Activated naive CD8-positive, alpha-beta T cell treated with anti-CD3 and anti-CD28 coated beads, Interleukin-2, amount 10 ng/mL, durations not matched to agents 7 days and 5 days (primary cell): ENCODE results near the gene OCEL1. TPM values are rescaled to one million over a fixed set of nuclear protein-coding genes. Genes with fewer than 3 reads are reported as not detected.
A peak's percentile ranks its signal among the peaks of the same experiment; 100 is the strongest.

ENCODE experiments used
- ATAC-seq: fragments of 150-1000 bp; cut with Tn5 transposase; one replicate; pipeline ENCODE4 v1.10.0; 2021; ENCODE audit warnings: low read depth, moderate library complexity
- POLR2A ChIA-PET: fragments of 350-600 bp; sonication (Branson Sonifier 250); formaldehyde crosslinking; loops from one replicate; lab custom pipeline; 2021; ENCODE audit warnings: antibody characterized with exemption; lab: Charles Lee
- DNase-seq: peaks from one replicate; pipeline ENCODE4 v3.0.0; 2021
- H3K27ac Mint-ChIP-seq: one replicate; pipeline ENCODE4 v1.8.0; 2022; ENCODE audit warnings: mild to moderate bottlenecking, mixed read lengths
- H3K27me3 Mint-ChIP-seq: one replicate; pipeline ENCODE4 v1.8.0; 2022; ENCODE audit warnings: mild to moderate bottlenecking, moderate library complexity, mixed read lengths
- H3K36me3 Mint-ChIP-seq: one replicate; pipeline ENCODE4 v1.8.0; 2021; ENCODE audit warnings: mild to moderate bottlenecking, mixed read lengths
- H3K4me1 Mint-ChIP-seq: one replicate; pipeline ENCODE4 v1.8.0; 2021; ENCODE audit warnings: mixed read lengths
- H3K4me3 Mint-ChIP-seq: one replicate; pipeline ENCODE4 v1.8.0; 2022; ENCODE audit warnings: mild to moderate bottlenecking, moderate library complexity, mixed read lengths
- H3K9me3 Mint-ChIP-seq: one replicate; pipeline ENCODE4 v1.8.0; 2021; ENCODE audit warnings: mixed read lengths
- total RNA-seq, 2 experiments: library from RNA; stranded (reverse); gene quantifications; one replicate each; pipeline ENCODE4 v1.2.3, GENCODE V29; 2021

OCEL1 gene
- total RNA-seq, 2 experiments from 2014 or later: 31.8 to 39.0 TPM

GRCh38 chr19:17248011-17248776 is 22.2 kb downstream of the OCEL1 start:
- DNase-seq (no peak), ATAC-seq (no peak)
- peaks cover 3% of the 10 kb centered on the region for H3K4me1 Mint-ChIP-seq
- POLR2A ChIA-PET: no interaction called here
- H3K27ac Mint-ChIP-seq: no peak overlapping the region
- H3K9me3 Mint-ChIP-seq: no peaks in the 10 kb centered on the region
- H3K4me3 Mint-ChIP-seq: no peak overlapping the region
- H3K36me3 Mint-ChIP-seq: no peaks in the 10 kb centered on the region
- peaks cover 22% of the 10 kb centered on the region for H3K27me3 Mint-ChIP-seq

DNA sequence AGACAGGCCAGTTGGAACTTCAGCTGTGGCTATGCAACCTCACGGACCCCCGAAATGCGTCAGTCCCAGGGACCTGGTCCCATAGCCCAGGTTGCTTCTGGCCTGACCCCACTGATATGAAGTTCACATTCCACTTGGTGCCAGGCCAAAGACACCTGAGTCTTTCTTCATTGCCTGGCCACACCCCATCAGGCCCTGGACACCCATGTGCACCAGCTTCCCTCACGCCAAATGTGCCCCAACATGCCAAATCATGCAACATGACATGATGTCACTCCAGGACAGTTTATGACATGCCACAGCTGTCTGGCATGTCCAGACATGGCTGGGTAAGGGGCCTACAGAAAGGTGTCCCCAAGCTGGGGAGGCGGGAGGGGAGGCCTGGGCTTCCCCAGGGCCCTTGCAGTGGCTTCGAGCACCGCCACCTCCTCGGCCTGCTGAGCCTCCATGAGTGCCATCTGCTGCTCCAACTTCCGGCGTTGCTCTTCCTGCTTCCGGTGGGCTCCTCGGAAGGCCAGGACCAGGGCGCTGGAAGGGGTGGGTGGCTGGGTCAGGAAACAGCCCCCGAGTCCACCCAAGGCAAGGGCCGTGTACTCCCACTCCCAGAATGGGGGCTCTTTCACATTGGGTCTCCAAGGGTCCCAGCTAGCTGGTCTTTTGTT is 24.0 kb downstream of the OCEL1 start:
- DNase-seq: no peak
- Mint-ChIP-seq H3K9me3 (no peaks in the 10 kb centered on the region), H3K27me3 (peaks cover 12% of the 10 kb centered on the region), H3K36me3 (no peaks in the 10 kb centered on the region), H3K4me3 (no peak overlapping the region), H3K27ac (no peak overlapping the region), H3K4me1 (peaks cover 3% of the 10 kb centered on the region)
- ATAC-seq: no peak
- POLR2A ChIA-PET: no interaction called here

DNA sequence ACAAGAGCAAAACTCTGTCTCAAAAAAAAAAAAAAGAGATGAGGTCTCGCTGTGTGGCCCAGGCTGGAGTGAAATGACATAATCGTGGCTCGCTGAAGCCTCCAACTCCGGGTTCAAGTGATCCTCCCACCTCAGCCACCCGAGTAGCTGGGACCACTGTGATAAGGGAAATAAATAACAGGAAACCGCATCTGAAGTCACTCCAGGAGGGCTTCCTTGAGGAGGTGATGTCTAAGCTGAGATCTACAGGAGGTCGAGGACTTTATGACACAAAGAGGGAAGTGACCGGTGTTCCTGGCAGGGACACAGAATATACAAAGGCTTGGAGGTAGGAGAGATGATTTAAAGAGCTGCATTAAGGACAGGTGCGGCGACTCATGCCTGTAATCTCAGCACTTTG is 28.6 kb downstream of the OCEL1 start:
- H3K36me3 Mint-ChIP-seq: no peaks in the 10 kb centered on the region
- ATAC-seq (no peak), DNase-seq (no peak)
- H3K4me3 Mint-ChIP-seq: no peak overlapping the region
- POLR2A ChIA-PET: interaction anchor here (0.6 kb wide), 1 partner anchor 69 kb away, joined by 4 read pairs; no protein-coding TSS in a partner anchor
- no peaks in the 10 kb centered on the region for H3K27me3 Mint-ChIP-seq
- H3K27ac Mint-ChIP-seq: no peak overlapping the region
- no peaks in the 10 kb centered on the region for H3K4me1 Mint-ChIP-seq
- H3K9me3 Mint-ChIP-seq: no peaks in the 10 kb centered on the region

DNA sequence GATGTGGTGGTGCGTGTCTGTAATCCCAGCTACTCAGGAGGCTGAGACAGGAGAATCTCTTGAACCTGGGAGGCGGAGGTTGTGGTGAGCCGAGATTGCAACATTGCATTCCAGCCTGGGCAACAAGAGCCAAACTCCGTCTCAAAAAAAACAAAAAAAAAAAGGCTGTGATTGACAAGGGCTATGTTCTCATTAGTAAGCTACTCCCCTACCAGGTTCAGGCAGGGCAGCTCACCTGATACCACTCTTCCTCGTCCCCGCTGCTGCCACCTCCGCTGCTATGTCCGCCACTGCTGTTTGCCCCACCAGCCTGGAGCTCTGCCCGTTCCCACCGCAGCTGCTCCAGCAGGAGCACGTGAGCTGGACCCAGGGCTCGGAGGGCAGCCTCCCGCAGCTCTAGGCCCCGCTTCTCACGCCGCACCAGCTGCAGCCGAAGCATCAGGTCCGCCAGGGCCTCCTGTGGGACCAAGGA is 29.2 kb downstream of the OCEL1 start:
- Mint-ChIP-seq H3K9me3 (no peaks in the 10 kb centered on the region), H3K36me3 (no peaks in the 10 kb centered on the region), H3K4me3 (no peak overlapping the region), H3K27ac (no peak overlapping the region), H3K27me3 (no peaks in the 10 kb centered on the region), H3K4me1 (no peaks in the 10 kb centered on the region)
- ATAC-seq (no peak), DNase-seq (no peak)
- POLR2A ChIA-PET: no interaction called here

GRCh38 chr19:17256130-17256529 is 30.1 kb downstream of the OCEL1 start:
- peaks cover 5% of the 10 kb centered on the region for H3K4me1 Mint-ChIP-seq
- H3K27ac Mint-ChIP-seq: no peak overlapping the region
- H3K36me3 Mint-ChIP-seq: no peaks in the 10 kb centered on the region
- no peak for DNase-seq
- ATAC-seq: no peak
- POLR2A ChIA-PET: no interaction called here
- H3K9me3 Mint-ChIP-seq: no peaks in the 10 kb centered on the region
- H3K4me3 Mint-ChIP-seq: no peak overlapping the region
- no peaks in the 10 kb centered on the region for H3K27me3 Mint-ChIP-seq

DNA sequence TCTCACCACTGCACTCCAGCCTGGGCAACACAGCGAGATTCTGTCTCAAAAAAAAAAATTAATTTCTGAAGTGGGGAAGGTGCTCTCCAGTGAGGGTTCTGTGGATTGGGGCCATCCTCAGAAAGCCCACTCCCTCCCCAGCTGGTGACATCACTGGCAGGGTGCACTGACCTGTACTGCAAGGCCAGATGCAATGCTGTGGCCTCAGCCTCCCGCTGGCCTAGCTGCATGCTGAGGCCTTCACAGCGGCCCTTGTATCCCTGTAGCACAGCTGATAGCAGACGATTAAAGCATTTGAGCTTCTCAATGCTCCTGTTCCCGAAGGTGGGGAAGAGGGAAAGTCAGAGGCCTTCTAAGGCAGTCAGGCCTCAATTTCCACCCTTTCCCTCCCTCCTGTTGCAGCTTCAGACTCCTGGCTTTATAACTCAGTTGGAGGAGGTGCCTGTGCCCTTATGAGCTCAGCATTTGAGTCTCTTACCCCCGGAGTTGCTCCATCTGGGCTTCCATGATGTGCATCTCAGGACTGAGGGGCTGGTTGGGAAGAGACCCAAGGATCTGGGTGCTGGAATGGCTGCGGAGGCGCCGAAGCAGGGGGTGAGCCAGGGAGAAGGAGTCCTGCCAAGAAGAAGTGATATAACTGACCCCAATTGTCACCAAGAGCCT is 33.2 kb downstream of the OCEL1 start:
- POLR2A ChIA-PET: interaction anchor here (0.8 to 1.5 kb wide), 3 partner anchors 9 to 31 kb away, joined by 3 to 4 read pairs (median 3); no protein-coding TSS in a partner anchor
- Mint-ChIP-seq H3K27ac (no peak overlapping the region), H3K4me1 (peaks cover 5% of the 10 kb centered on the region), H3K27me3 (no peaks in the 10 kb centered on the region), H3K4me3 (no peak overlapping the region), H3K36me3 (no peaks in the 10 kb centered on the region), H3K9me3 (no peaks in the 10 kb centered on the region)
- ATAC-seq: no peak
- DNase-seq: no peak

DNA sequence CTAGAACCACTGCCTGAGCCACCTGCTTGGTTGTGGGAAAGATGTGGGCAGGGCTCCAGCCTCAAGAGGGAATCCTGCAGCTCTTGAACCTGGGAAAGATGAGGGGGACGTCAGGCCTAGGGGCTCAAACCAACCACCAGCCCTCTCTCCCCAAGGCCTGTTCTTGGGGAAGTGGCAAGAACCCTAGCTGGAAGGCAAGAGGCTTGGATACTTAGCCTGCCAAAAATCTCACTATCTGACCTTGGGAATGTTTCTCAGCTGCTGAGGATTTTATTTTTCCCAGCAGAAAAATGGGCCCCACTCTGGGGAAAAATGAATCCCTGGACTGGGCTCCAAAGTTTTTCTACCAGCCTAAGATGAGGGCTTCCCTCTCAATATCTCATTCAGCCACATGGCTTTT is 33.9 kb downstream of the OCEL1 start:
- H3K36me3 Mint-ChIP-seq: no peaks in the 10 kb centered on the region
- no peak overlapping the region for H3K27ac Mint-ChIP-seq
- DNase-seq (no peak), ATAC-seq (no peak)
- no peaks in the 10 kb centered on the region for H3K27me3 Mint-ChIP-seq
- H3K9me3 Mint-ChIP-seq: no peaks in the 10 kb centered on the region
- POLR2A ChIA-PET: interaction anchor here (1.4 to 1.8 kb wide), 3 partner anchors 19 to 34 kb away, joined by 3 to 8 read pairs (median 4); partner anchors contain the start of gene OCEL1
- H3K4me3 Mint-ChIP-seq: no peak overlapping the region
- peaks cover 10% of the 10 kb centered on the region for H3K4me1 Mint-ChIP-seq

DNA sequence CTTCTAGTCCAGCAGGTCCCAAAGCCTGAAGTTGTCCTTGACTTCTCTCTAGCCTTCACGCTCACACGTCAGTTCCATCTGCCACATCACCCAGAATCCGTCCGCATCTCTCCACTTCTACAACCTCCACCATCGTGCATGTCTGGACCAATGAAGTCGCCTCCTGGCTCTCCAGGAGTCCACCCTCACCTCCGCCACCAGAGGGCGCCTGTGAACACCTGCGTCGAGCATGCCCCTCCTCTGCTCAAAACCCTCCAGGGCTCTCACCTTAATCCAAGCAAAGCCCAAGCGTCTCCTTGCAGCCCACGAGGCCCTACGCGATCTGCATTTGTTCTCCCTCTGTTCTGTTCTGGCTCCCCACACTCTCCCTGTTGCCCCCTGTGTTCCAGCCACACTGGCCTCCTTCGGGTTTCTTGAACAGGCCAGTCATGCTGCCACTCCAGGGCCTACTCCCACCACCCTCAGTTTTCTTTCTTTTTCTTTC is 34.9 kb downstream of the OCEL1 start:
- H3K4me1 Mint-ChIP-seq: peaks cover 11% of the 10 kb centered on the region

DNA sequence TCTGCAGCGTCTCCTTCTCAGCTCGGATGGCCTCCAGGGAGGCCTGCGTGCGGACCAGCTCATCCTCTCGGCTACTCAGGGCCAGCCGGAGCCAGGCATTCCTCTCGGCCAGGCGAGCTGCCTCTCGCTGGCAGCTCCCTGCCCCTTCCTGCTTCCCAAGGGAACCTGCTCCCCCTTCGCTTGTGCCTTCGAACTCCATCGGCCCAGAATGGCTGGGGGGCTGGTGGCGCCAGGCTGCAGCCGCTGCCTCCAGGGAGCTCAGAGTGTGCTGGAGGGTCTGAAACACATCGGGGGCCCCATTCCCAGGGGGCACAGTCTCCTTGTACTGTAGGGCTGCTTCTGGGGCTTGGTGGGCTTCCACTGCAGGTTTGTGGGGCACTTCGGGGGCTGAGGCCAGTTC is 36.5 kb downstream of the OCEL1 start:
- H3K27me3 Mint-ChIP-seq: no peaks in the 10 kb centered on the region
- no peak overlapping the region for H3K27ac Mint-ChIP-seq
- H3K9me3 Mint-ChIP-seq: no peaks in the 10 kb centered on the region
- H3K4me3 Mint-ChIP-seq: no peak overlapping the region
- no peak for ATAC-seq
- no peaks in the 10 kb centered on the region for H3K36me3 Mint-ChIP-seq
- peaks cover 17% of the 10 kb centered on the region for H3K4me1 Mint-ChIP-seq
- POLR2A ChIA-PET: no interaction called here
- DNase-seq: no peak

More for the DNA sequence above, 34.9 kb downstream of the OCEL1 start:
- POLR2A ChIA-PET: interaction anchor here (1.4 to 1.8 kb wide), 2 partner anchors 25 to 34 kb away, joined by 3 to 8 read pairs; partner anchors contain the start of gene OCEL1
- Mint-ChIP-seq H3K9me3 (no peaks in the 10 kb centered on the region), H3K27me3 (no peaks in the 10 kb centered on the region), H3K36me3 (no peaks in the 10 kb centered on the region), H3K27ac (no peak overlapping the region), H3K4me3 (no peak overlapping the region)
- DNase-seq: peak; percentile 91
- peak; percentile 98 for ATAC-seq

DNA sequence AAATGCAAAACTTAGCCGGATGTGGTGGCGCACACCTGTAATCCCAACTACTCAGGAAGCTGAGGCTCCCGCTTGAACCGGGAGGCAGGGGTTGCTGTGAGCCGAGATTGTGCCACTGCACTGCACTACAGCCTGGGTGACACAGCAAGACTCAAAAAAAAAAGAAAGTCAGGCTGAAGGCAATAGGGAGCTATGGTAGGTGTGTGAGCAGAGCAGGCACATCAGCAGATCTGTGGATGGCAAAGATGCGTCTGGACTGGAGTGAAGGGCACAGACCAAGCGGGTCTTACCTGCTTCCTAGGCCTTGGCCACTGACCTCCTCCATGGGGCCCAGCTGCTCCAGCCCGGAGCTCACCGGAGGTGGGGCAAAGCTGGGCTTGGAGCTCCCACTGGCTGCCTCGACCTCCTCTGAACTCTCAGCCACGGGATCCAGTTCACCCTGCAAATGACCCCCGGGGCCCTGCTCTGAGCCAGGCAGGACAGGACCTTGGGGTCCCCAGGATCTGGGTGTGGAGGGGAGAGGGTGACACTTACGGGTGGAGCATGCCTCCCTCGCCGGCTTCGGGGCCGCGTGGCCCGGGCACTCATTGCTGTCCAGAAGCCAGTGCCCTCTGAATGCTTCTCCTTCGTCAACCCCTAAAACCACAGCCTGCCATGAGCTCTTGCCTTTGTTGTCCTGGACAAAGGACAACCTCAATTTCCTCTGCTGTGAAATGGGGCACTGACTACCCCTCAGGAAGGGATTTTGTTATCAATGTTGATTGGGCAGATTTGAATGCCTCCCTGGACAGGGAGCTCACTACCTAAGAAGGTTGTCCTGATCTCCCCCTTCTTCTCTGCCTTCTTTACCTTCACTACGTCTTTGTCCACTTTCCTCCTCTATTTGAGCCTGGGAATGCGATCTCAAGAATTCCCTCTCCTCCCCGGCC is 38.0 kb downstream of the OCEL1 start:
- Mint-ChIP-seq H3K36me3 (no peaks in the 10 kb centered on the region), H3K4me1 (peaks cover 24% of the 10 kb centered on the region), H3K27ac (peak overlapping the region; percentile 9), H3K4me3 (no peak overlapping the region), H3K27me3 (no peaks in the 10 kb centered on the region), H3K9me3 (no peaks in the 10 kb centered on the region)
- DNase-seq (no peak), ATAC-seq (no peak)
- POLR2A ChIA-PET: interaction anchor here (1.1 to 1.4 kb wide), 2 partner anchors 16 to 29 kb away, joined by 3 read pairs; no protein-coding TSS in a partner anchor

DNA sequence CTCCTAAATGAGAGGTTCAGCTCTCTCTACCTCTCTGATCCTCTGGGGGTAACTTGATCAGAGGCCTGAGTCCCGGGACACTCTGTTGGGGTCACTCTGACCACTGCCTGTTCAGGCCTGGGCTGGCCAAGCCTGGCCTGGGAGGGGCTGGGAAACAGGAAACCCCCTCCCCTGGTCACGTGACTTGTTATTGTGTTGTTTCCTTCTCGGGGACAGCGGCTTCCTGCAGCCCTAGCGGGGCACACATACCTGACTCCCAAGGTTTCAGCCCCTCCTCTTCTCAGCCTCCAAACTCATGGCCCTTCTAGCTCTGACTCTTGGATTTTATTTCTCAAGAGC is 38.6 kb downstream of the OCEL1 start, which contains the start of gene USHBP1:
USHBP1 (minus strand) TSS at position 105 of the 339 bp plus-strand sequence. CDS start 446 bp downstream, outside the sequence.
- H3K27ac Mint-ChIP-seq: peak within 1 kb of the TSS; percentile 9
- H3K36me3 Mint-ChIP-seq: no peaks in the 10 kb centered on the region
- POLR2A ChIA-PET: interaction anchor here (1.1 to 1.4 kb wide), 2 partner anchors 15 to 28 kb away, joined by 3 read pairs; no protein-coding TSS in a partner anchor
- peaks cover 24% of the 10 kb centered on the region for H3K4me1 Mint-ChIP-seq
- H3K27me3 Mint-ChIP-seq: no peaks in the 10 kb centered on the region
- no peak within 1 kb of the TSS for H3K4me3 Mint-ChIP-seq
- DNase-seq (no peak), ATAC-seq (no peak)
- H3K9me3 Mint-ChIP-seq: no peaks in the 10 kb centered on the region

GRCh38 chr19:17266026-17266425 is 40.0 kb downstream of the OCEL1 start:
- Mint-ChIP-seq H3K4me3 (no peak overlapping the region), H3K27me3 (no peaks in the 10 kb centered on the region), H3K4me1 (peaks cover 20% of the 10 kb centered on the region), H3K36me3 (peaks cover 3% of the 10 kb centered on the region), H3K9me3 (no peaks in the 10 kb centered on the region), H3K27ac (no peak overlapping the region)
- POLR2A ChIA-PET: interaction anchor here (1.4 kb wide), 1 partner anchor 43 kb away, joined by 4 read pairs; the partner anchor contains the start of gene DDA1
- DNase-seq (no peak), ATAC-seq (no peak)
